K562 (cell line): ENCODE results near the gene KLHL18. TPM values are rescaled to one million over a fixed set of nuclear protein-coding genes. Genes with fewer than 3 reads are reported as not detected.

Source experiments
- ARID3B ChIP-seq: fragments of 250-450 bp; sonication (Bioruptor Pico); IDR thresholded peaks from 2 replicates; pipeline ENCODE4 v1.4.0; 2020; ENCODE audit warnings: borderline replicate concordance
- ARNT ChIP-seq, 2 experiments: fragments of 450-650 bp; IDR thresholded peaks; 2 replicates each; pipeline ENCODE4 v1.6.1; 2016; ENCODE audit warnings: mild to moderate bottlenecking in 1 of 2
- ATF4 ChIP-seq: fragments of 450-650 bp; formaldehyde crosslinking; IDR thresholded peaks from 2 replicates; pipeline ENCODE4 v1.4.0; 2022; ENCODE audit warnings: mild to moderate bottlenecking, moderate library complexity
- ELF4 ChIP-seq: fragments of 450-650 bp; formaldehyde crosslinking; IDR thresholded peaks from 2 replicates; pipeline ENCODE4 v1.4.0; 2022; ENCODE audit warnings: missing genetic modification characterization
- ELK3 ChIP-seq: fragments of 450-650 bp; formaldehyde crosslinking; IDR thresholded peaks from 2 replicates; pipeline ENCODE4 v1.4.0; 2020; ENCODE audit warnings: mild to moderate bottlenecking
- ETV1 ChIP-seq: fragments of 450-650 bp; conservative IDR thresholded peaks from 2 replicates; pipeline ENCODE4 v1.6.1; 2016; ENCODE audit warnings: missing genetic modification characterization, control low read depth, low read depth, missing compliant biosample characterization
- HES1 ChIP-seq: fragments of 450-650 bp; IDR thresholded peaks from 2 replicates; pipeline ENCODE4 v1.6.1; 2016; ENCODE audit warnings: low read depth, mild to moderate bottlenecking, moderate library complexity
- HMBOX1 ChIP-seq: sonication (generic); IDR thresholded peaks from 2 replicates; pipeline ENCODE4 v1.6.1; 2016
- MBD1 ChIP-seq: fragments of 250-450 bp; sonication (Bioruptor Pico); IDR thresholded peaks from 2 replicates; pipeline ENCODE4 v1.8.0; 2022; ENCODE audit warnings: inconsistent platforms
- MTA1 ChIP-seq: fragments of 450-650 bp; IDR thresholded peaks from 2 replicates; pipeline ENCODE4 v1.6.1; 2017; ENCODE audit warnings: borderline replicate concordance
- MTF1 ChIP-seq: fragments of 250-450 bp; sonication (Bioruptor Pico); IDR thresholded peaks from 2 replicates; pipeline ENCODE4 v1.9.0; 2021; ENCODE audit warnings: moderate library complexity, mild to moderate bottlenecking, inconsistent platforms, borderline replicate concordance
- NCOA1 ChIP-seq: fragments of 450-650 bp; IDR thresholded peaks from 2 replicates; pipeline ENCODE4 v1.6.1; 2016; ENCODE audit warnings: low read depth
- NCOR1 ChIP-seq: fragments of 450-650 bp; IDR thresholded peaks from 2 replicates; pipeline ENCODE4 v1.6.1; 2016; ENCODE audit warnings: mild to moderate bottlenecking, moderate library complexity
- NR1H2 ChIP-seq: sonication (generic); formaldehyde crosslinking; IDR thresholded peaks from 2 replicates; pipeline ENCODE4 v1.4.0; 2020; ENCODE audit warnings: mild to moderate bottlenecking, missing genetic modification reagents
- POLR3A ChIP-seq: IDR thresholded peaks from 2 replicates; pipeline ENCODE4 v1.6.1; 2011; ENCODE audit warnings: borderline replicate concordance, mild to moderate bottlenecking, moderate library complexity; ENCODE audit not compliant: insufficient read length, insufficient read depth; ENCODE audit errors: extremely low read depth
- RBFOX2 ChIP-seq: fragments of 200-400 bp; formaldehyde crosslinking; IDR thresholded peaks from 2 replicates; pipeline ENCODE4 v1.6.1; 2017; ENCODE audit warnings: low read depth, mild to moderate bottlenecking, low read length, moderate library complexity
- SMARCE1 ChIP-seq: fragments of 450-650 bp; IDR thresholded peaks from 2 replicates; pipeline ENCODE4 v1.7.1; 2016; ENCODE audit warnings: mild to moderate bottlenecking
- SP1 ChIP-seq: sonication (generic); formaldehyde crosslinking; IDR thresholded peaks from 2 replicates; pipeline ENCODE4 v1.8.1; 2022; ENCODE audit warnings: mild to moderate bottlenecking, missing genetic modification reagents
- TCF7L2 ChIP-seq: fragments of 150-350 bp; IDR thresholded peaks from 2 replicates; pipeline ENCODE4 v1.6.1; 2016; ENCODE audit warnings: low read depth, mild to moderate bottlenecking, low read length, moderate library complexity
- USF1 ChIP-seq: sonication (generic); formaldehyde crosslinking; IDR thresholded peaks from 2 replicates; pipeline ENCODE4 v1.9.0; 2022; ENCODE audit warnings: mild to moderate bottlenecking, missing genetic modification reagents
- polyA plus RNA-seq, 8 experiments: library from polyadenylated mRNA; depleted of rRNA in 4 of 8; stranded (reverse) in 5 of 8; unstranded in 3 of 8; fragments of >200 nt; fragmentation: Nextera tagmentation in 2 of 8; fragmentation: Illumina TruSeq in 1 of 8; extraction: Ambion mirVana in 2 of 8; extraction: Trizol in 1 of 8; gene quantifications; 2 replicates each; pipeline versions ENCODE4 v1.2.1 to v1.2.3, GENCODE V29; 2011 to 2014; ENCODE audit warnings: inconsistent platforms in 1 of 8, missing spikeins in 1 of 8
- total RNA-seq, 7 experiments: library from RNA; depleted of rRNA in 6 of 7; stranded (reverse); fragments of >200 nt in 6 of 7; fragmentation: Illumina TruSeq in 2 of 7; extraction: Trizol in 2 of 7; gene quantifications; 2 replicates each; pipeline versions ENCODE4 v1.2.1 to v1.2.3, GENCODE V29; 2011 to 2021; ENCODE audit warnings: low replicate concordance in 1 of 7

The KLHL18 gene
- total and polyA plus RNA-seq, 9 of the 15 experiments (the other 6 are each of a cell fraction or from before 2014, with no cell fraction given): 26.7 to 97.5 (median 48.7) TPM

- TF ChIP-seq HES1 (no peak), ARID3B (CRISPR knock-in tag) (no peak), NCOR1 (no peak), NR1H2 (CRISPR knock-in tag) (peak; percentile 75; the same call in 1 of the 2 replicates), USF1 (CRISPR knock-in tag) (no peak), SMARCE1 (peak; percentile 63), MTF1 (no peak), ELK3 (no peak), MTA1 (peak; percentile 27; the same call in 1 of the 2 replicates), RBFOX2 (no peak), ATF4 (CRISPR knock-in tag) (no peak), ARNT (IDR thresholded peaks at IDR 0.05) (no peak), ETV1 (tag) (no peak), MBD1 (CRISPR knock-in tag) (no peak), NCOA1 (0 out of 2 replicates have a peak, but pooled peaks have one; percentile 56), ELF4 (CRISPR knock-in tag) (no peak), TCF7L2 (no peak), POLR3A (no peak), HMBOX1 (no peak), SP1 (CRISPR knock-in tag) (no peak)
Measured at GRCh38 chr3:47380026-47380600, 97.4 kb downstream of the KLHL18 start (continued).
